Articular chondrocyte of knee joint (primary cell): ENCODE data around the gene RIN3. TPM values are rescaled to one million over a fixed set of nuclear protein-coding genes. Genes with fewer than 3 reads are reported as not detected.

Source experiments
- total RNA-seq: library from RNA; depleted of rRNA; stranded (reverse); fragments of >200 nt; gene quantifications from 2 replicates; pipeline ENCODE4 v1.2.3, GENCODE V29; 2012

Gene RIN3, protein sequence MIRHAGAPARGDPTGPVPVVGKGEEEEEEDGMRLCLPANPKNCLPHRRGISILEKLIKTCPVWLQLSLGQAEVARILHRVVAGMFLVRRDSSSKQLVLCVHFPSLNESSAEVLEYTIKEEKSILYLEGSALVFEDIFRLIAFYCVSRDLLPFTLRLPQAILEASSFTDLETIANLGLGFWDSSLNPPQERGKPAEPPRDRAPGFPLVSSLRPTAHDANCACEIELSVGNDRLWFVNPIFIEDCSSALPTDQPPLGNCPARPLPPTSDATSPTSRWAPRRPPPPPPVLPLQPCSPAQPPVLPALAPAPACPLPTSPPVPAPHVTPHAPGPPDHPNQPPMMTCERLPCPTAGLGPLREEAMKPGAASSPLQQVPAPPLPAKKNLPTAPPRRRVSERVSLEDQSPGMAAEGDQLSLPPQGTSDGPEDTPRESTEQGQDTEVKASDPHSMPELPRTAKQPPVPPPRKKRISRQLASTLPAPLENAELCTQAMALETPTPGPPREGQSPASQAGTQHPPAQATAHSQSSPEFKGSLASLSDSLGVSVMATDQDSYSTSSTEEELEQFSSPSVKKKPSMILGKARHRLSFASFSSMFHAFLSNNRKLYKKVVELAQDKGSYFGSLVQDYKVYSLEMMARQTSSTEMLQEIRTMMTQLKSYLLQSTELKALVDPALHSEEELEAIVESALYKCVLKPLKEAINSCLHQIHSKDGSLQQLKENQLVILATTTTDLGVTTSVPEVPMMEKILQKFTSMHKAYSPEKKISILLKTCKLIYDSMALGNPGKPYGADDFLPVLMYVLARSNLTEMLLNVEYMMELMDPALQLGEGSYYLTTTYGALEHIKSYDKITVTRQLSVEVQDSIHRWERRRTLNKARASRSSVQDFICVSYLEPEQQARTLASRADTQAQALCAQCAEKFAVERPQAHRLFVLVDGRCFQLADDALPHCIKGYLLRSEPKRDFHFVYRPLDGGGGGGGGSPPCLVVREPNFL
- total RNA-seq: 9.7 and 13.3 TPM in 2 replicates

DNA sequence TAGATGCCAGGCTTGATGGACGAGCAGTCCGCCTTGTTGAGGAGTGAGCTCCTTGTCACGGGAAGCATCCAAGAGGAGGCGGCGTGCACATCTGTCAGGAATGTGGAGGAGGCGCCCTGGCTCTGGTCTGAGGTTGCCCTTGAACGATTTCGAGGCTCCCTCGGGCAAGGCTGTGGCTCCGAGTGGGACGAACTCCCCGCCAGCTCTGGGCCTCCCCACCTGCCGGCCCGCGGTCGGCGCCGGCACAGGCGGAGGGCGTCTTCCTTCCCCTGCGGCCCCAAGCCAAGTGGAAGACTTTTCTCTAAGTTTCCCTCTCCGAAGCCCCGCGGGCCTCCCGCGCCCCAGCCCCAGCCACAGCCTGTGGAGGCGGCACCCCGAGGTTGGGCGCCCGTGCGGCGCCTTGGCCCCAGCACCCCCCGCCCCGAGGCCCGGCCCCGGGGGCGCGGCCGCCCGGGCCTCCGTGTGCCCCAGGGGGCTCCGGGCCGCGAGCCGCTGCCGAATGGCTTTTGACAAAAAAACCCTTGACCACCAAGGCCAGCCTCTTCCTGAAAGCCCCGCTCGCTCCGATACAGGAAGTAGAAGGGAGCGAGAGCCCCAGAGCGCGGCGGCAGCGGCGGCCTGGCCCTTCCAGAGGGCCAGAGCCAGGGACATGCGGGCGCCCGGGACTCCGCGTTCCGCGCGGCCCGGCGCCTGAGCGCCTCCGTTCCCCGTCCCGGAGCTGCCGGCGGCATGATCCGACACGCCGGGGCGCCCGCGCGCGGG, at the start of gene RIN3:
RIN3 (plus strand) TSS at position 578 of the 762 bp plus-strand sequence; CDS start at position 730, 152 bp downstream.

Other genes starting within 250 kb of the RIN3 start
- gene SLC24A4, start 190.6 kb upstream of the RIN3 start, total RNA-seq: under 0.01 TPM in 2 replicates
- gene LGMN, start 234.8 kb downstream of the RIN3 start, total RNA-seq: 91.3 and 96.7 TPM in 2 replicates